ENCODE measurements around the gene ACTN1.
A peak's percentile ranks its signal among the peaks of the same experiment; 100 is the strongest.

ACTN1 gene

GRCh38 chr14:68944162-68944561 is 34.9 kb downstream of the ACTN1 start:
- H3K27ac ChIP-seq (ENCODE audit: low read length), result no peak overlapping the region
- DNase-seq (ENCODE audit: low read depth, low spot score), result no peak
- no peaks in the 10 kb centered on the region for H3K9me3 ChIP-seq (ENCODE audit: control insufficient read depth, insufficient read depth, low read length)
- WGBS (ENCODE audit: insufficient coverage, insufficient read length), result no CpG with 5 or more reads among the region's 6 CpGs
- H3K27me3 ChIP-seq (ENCODE audit: control insufficient read depth, insufficient read depth, low read length), result no peaks in the 10 kb centered on the region
- H3K36me3 ChIP-seq (ENCODE audit: control insufficient read depth, insufficient read depth, low read length), result no peaks in the 10 kb centered on the region
- H3K4me1 ChIP-seq (ENCODE audit: control insufficient read depth, insufficient read depth, low read length), result peaks cover 18% of the 10 kb centered on the region
- H3K4me3 ChIP-seq (ENCODE audit: low read length), result no peak overlapping the region

- Histone ChIP-seq H3K27me3 (ENCODE audit: control insufficient read depth, insufficient read depth, low read length) (no peaks in the 10 kb centered on the region), H3K4me3 (ENCODE audit: low read length) (no peak overlapping the region), H3K4me1 (ENCODE audit: control insufficient read depth, insufficient read depth, low read length) (peaks cover 18% of the 10 kb centered on the region), H3K36me3 (ENCODE audit: control insufficient read depth, insufficient read depth, low read length) (no peaks in the 10 kb centered on the region), H3K9me3 (ENCODE audit: control insufficient read depth, insufficient read depth, low read length) (no peaks in the 10 kb centered on the region), H3K27ac (ENCODE audit: low read length) (no peak overlapping the region)
- no peak for DNase-seq (ENCODE audit: low read depth, low spot score)
- no CpG with 5 or more reads among the region's 10 CpGs for WGBS (ENCODE audit: insufficient coverage, insufficient read length)
Observed at GRCh38 chr14:68943107-68943506, 36.0 kb downstream of the ACTN1 start.

- Histone ChIP-seq H3K9me3 (ENCODE audit: control insufficient read depth, insufficient read depth, low read length) (no peaks in the 10 kb centered on the region), H3K36me3 (ENCODE audit: control insufficient read depth, insufficient read depth, low read length) (no peaks in the 10 kb centered on the region), H3K27me3 (ENCODE audit: control insufficient read depth, insufficient read depth, low read length) (no peaks in the 10 kb centered on the region), H3K4me3 (ENCODE audit: low read length) (no peak overlapping the region), H3K27ac (ENCODE audit: low read length) (no peak overlapping the region), H3K4me1 (ENCODE audit: control insufficient read depth, insufficient read depth, low read length) (peaks cover 23% of the 10 kb centered on the region)
- no CpG with 5 or more reads among the region's 14 CpGs for WGBS (ENCODE audit: insufficient coverage, insufficient read length)
- no peak for DNase-seq (ENCODE audit: low read depth, low spot score)
Observed at GRCh38 chr14:68942296-68943035, 36.6 kb downstream of the ACTN1 start.

- peaks cover 24% of the 10 kb centered on the region for H3K4me1 ChIP-seq (ENCODE audit: control insufficient read depth, insufficient read depth, low read length)
- H3K27ac ChIP-seq (ENCODE audit: low read length), result no peak overlapping the region
- WGBS (ENCODE audit: insufficient coverage, insufficient read length), result no CpG with 5 or more reads among the region's 5 CpGs
- H3K9me3 ChIP-seq (ENCODE audit: control insufficient read depth, insufficient read depth, low read length), result no peaks in the 10 kb centered on the region
- H3K4me3 ChIP-seq (ENCODE audit: low read length), result no peak overlapping the region
- no peaks in the 10 kb centered on the region for H3K36me3 ChIP-seq (ENCODE audit: control insufficient read depth, insufficient read depth, low read length)
- H3K27me3 ChIP-seq (ENCODE audit: control insufficient read depth, insufficient read depth, low read length), result no peaks in the 10 kb centered on the region
- DNase-seq (ENCODE audit: low read depth, low spot score), result peak; percentile 66
Observed at GRCh38 chr14:68941820-68942219, 37.3 kb downstream of the ACTN1 start.

GRCh38 chr14:68940614-68941185 is 38.4 kb downstream of the ACTN1 start:
- Histone ChIP-seq H3K9me3 (ENCODE audit: control insufficient read depth, insufficient read depth, low read length) (no peaks in the 10 kb centered on the region), H3K27me3 (ENCODE audit: control insufficient read depth, insufficient read depth, low read length) (no peaks in the 10 kb centered on the region), H3K27ac (ENCODE audit: low read length) (no peak overlapping the region), H3K36me3 (ENCODE audit: control insufficient read depth, insufficient read depth, low read length) (no peaks in the 10 kb centered on the region), H3K4me3 (ENCODE audit: low read length) (no peak overlapping the region), H3K4me1 (ENCODE audit: control insufficient read depth, insufficient read depth, low read length) (peaks cover 22% of the 10 kb centered on the region)
- WGBS (ENCODE audit: insufficient coverage, insufficient read length), result no CpG with 5 or more reads among the region's 3 CpGs
- no peak for DNase-seq (ENCODE audit: low read depth, low spot score)

GRCh38 chr14:68939893-68940613 is 39.0 kb downstream of the ACTN1 start:
- Histone ChIP-seq H3K27me3 (ENCODE audit: control insufficient read depth, insufficient read depth, low read length) (no peaks in the 10 kb centered on the region), H3K9me3 (ENCODE audit: control insufficient read depth, insufficient read depth, low read length) (no peaks in the 10 kb centered on the region), H3K36me3 (ENCODE audit: control insufficient read depth, insufficient read depth, low read length) (no peaks in the 10 kb centered on the region), H3K4me3 (ENCODE audit: low read length) (no peak overlapping the region), H3K27ac (ENCODE audit: low read length) (no peak overlapping the region), H3K4me1 (ENCODE audit: control insufficient read depth, insufficient read depth, low read length) (peaks cover 22% of the 10 kb centered on the region)
- no peak for DNase-seq (ENCODE audit: low read depth, low spot score)
- WGBS (ENCODE audit: insufficient coverage, insufficient read length), result no CpG with 5 or more reads among the region's 9 CpGs

- Histone ChIP-seq H3K27ac (ENCODE audit: low read length) (no peak overlapping the region), H3K27me3 (ENCODE audit: control insufficient read depth, insufficient read depth, low read length) (no peaks in the 10 kb centered on the region), H3K4me1 (ENCODE audit: control insufficient read depth, insufficient read depth, low read length) (peaks cover 22% of the 10 kb centered on the region), H3K9me3 (ENCODE audit: control insufficient read depth, insufficient read depth, low read length) (no peaks in the 10 kb centered on the region), H3K36me3 (ENCODE audit: control insufficient read depth, insufficient read depth, low read length) (no peaks in the 10 kb centered on the region), H3K4me3 (ENCODE audit: low read length) (no peak overlapping the region)
- no peak for DNase-seq (ENCODE audit: low read depth, low spot score)
- WGBS (ENCODE audit: insufficient coverage, insufficient read length), result no CpG with 5 or more reads among the region's 11 CpGs
Observed at GRCh38 chr14:68939181-68939892, 39.8 kb downstream of the ACTN1 start.

GRCh38 chr14:68938271-68939150 is 40.6 kb downstream of the ACTN1 start:
- Histone ChIP-seq H3K27me3 (ENCODE audit: control insufficient read depth, insufficient read depth, low read length) (no peaks in the 10 kb centered on the region), H3K9me3 (ENCODE audit: control insufficient read depth, insufficient read depth, low read length) (no peaks in the 10 kb centered on the region), H3K36me3 (ENCODE audit: control insufficient read depth, insufficient read depth, low read length) (no peaks in the 10 kb centered on the region), H3K4me1 (ENCODE audit: control insufficient read depth, insufficient read depth, low read length) (peaks cover 17% of the 10 kb centered on the region), H3K27ac (ENCODE audit: low read length) (no peak overlapping the region), H3K4me3 (ENCODE audit: low read length) (no peak overlapping the region)
- WGBS (ENCODE audit: insufficient coverage, insufficient read length), result no CpG with 5 or more reads among the region's 4 CpGs
- no peak for DNase-seq (ENCODE audit: low read depth, low spot score)

GRCh38 chr14:68937471-68938270 is 41.4 kb downstream of the ACTN1 start:
- no peak overlapping the region for H3K27ac ChIP-seq (ENCODE audit: low read length)
- no peak overlapping the region for H3K4me3 ChIP-seq (ENCODE audit: low read length)
- H3K4me1 ChIP-seq (ENCODE audit: control insufficient read depth, insufficient read depth, low read length), result peaks cover 9% of the 10 kb centered on the region
- DNase-seq (ENCODE audit: low read depth, low spot score), result no peak
- no peaks in the 10 kb centered on the region for H3K27me3 ChIP-seq (ENCODE audit: control insufficient read depth, insufficient read depth, low read length)
- WGBS (ENCODE audit: insufficient coverage, insufficient read length), result no CpG with 5 or more reads among the region's 11 CpGs
- H3K9me3 ChIP-seq (ENCODE audit: control insufficient read depth, insufficient read depth, low read length), result no peaks in the 10 kb centered on the region
- H3K36me3 ChIP-seq (ENCODE audit: control insufficient read depth, insufficient read depth, low read length), result no peaks in the 10 kb centered on the region

All from iPS DF 6.9 (cell line).